CD4-positive, alpha-beta T cell (primary cell): ENCODE results near the gene TUT7. TPM values are rescaled to one million over a fixed set of nuclear protein-coding genes. Genes with fewer than 3 reads are reported as not detected.
A peak's percentile ranks its signal among the peaks of the same experiment; 100 is the strongest.

Source experiments
- ATAC-seq: fragments of 200-7000 bp; cut with Tn5 transposase; one replicate; pipeline ENCODE4 v1.10.0; 2022; ENCODE audit warnings: mild to moderate bottlenecking; ENCODE audit not compliant: poor library complexity
- CTCF ChIA-PET: fragments of 350-600 bp; sonication (Branson Sonifier 250); formaldehyde crosslinking; loops from one replicate; lab custom pipeline; 2021; ENCODE audit warnings: antibody characterized with exemption, inconsistent platforms; lab: Charles Lee
- POLR2A ChIA-PET: fragments of 350-600 bp; sonication (Branson Sonifier 250); formaldehyde crosslinking; loops from one replicate; lab custom pipeline; 2021; ENCODE audit warnings: antibody characterized with exemption, inconsistent platforms; lab: Charles Lee
- DNase-seq, 14 experiments: peaks; one replicate each; pipeline ENCODE4 v3.0.0-alpha.2; 2013 to 2020; ENCODE audit warnings: mixed read lengths in 2 of 14
- H3K27ac ChIP-seq, 2 donors: one replicate each; pipeline versions ENCODE4 v1.5.1 to v1.7.0; 2013; ENCODE audit warnings: low read length in 2 of 2, low read depth in 1 of 2, mild to moderate bottlenecking in 1 of 2
- H3K27me3 ChIP-seq, 2 experiments: 1 replicate in 1 of 2; 2 replicates in 1 of 2; pipeline versions ENCODE4 v1.6.1 to v1.7.0; 2013; ENCODE audit warnings: low read length in 2 of 2, control low read depth in 1 of 2, mild to moderate bottlenecking in 1 of 2, moderate library complexity in 1 of 2; ENCODE audit not compliant: insufficient read depth in 2 of 2, control insufficient read depth in 1 of 2
- H3K36me3 ChIP-seq: one replicate; pipeline ENCODE4 v1.6.1; 2013; ENCODE audit warnings: low read length, control low read depth; ENCODE audit not compliant: insufficient read depth
- H3K4me1 ChIP-seq: one replicate; pipeline ENCODE4 v1.6.1; 2013; ENCODE audit warnings: low read length, control low read depth; ENCODE audit not compliant: insufficient read depth
- H3K4me3 ChIP-seq: one replicate; pipeline ENCODE4 v1.5.1; 2013; ENCODE audit warnings: mild to moderate bottlenecking, low read length, moderate library complexity
- H3K9me3 ChIP-seq, 2 experiments: 1 replicate in 1 of 2; 2 replicates in 1 of 2; pipeline versions ENCODE4 v1.6.1 to v1.7.0; 2013; ENCODE audit warnings: low read length in 2 of 2, mild to moderate bottlenecking in 2 of 2, control low read depth in 1 of 2, moderate library complexity in 1 of 2; ENCODE audit not compliant: control insufficient read depth in 1 of 2, insufficient read depth in 1 of 2
- H3K27ac Mint-ChIP-seq: one replicate; pipeline ENCODE4 v1.8.0; 2020; ENCODE audit warnings: mixed read lengths
- H3K27me3 Mint-ChIP-seq: one replicate; pipeline ENCODE4 v1.8.0; 2021; ENCODE audit warnings: mixed read lengths
- H3K36me3 Mint-ChIP-seq: one replicate; pipeline ENCODE4 v1.8.0; 2021; ENCODE audit warnings: low read depth, mixed read lengths
- H3K4me1 Mint-ChIP-seq: one replicate; pipeline ENCODE4 v1.8.0; 2021; ENCODE audit warnings: low read depth, mixed read lengths
- H3K4me3 Mint-ChIP-seq: one replicate; pipeline ENCODE4 v1.8.0; 2020; ENCODE audit warnings: mild to moderate bottlenecking, mixed read lengths
- H3K9me3 Mint-ChIP-seq: one replicate; pipeline ENCODE4 v1.8.0; 2020; ENCODE audit warnings: mixed read lengths
- intact Hi-C, 2 experiments: fragments of 100-400 bp; cut with DNase I in 1 of 2; cut with micrococcal nuclease in 1 of 2; formaldehyde crosslinking; loops; one replicate each; pipeline versions ENCODE4 v1.15.1 to v1.9.0; 2023 to 2025; cut with DNase I, micrococcal nuclease
- total RNA-seq, 174 experiments: library from RNA in 2 of 174; stranded (reverse) in 2 of 174; gene quantifications; one replicate each; pipeline ENCODE4 v1.2.3 and lab custom pipeline; 2021 to 2026
- TF ChIP-seq, protein P1 (sequence below): fragments of 200-600 bp; IDR thresholded peaks from one replicate; pipeline ENCODE4 v1.8.0; 2022; ENCODE audit warnings: antibody characterized with exemption, mild to moderate bottlenecking

TUT7 gene
- total RNA-seq, 2 experiments from 2014 or later = 51.9 to 53.8 TPM

DNA sequence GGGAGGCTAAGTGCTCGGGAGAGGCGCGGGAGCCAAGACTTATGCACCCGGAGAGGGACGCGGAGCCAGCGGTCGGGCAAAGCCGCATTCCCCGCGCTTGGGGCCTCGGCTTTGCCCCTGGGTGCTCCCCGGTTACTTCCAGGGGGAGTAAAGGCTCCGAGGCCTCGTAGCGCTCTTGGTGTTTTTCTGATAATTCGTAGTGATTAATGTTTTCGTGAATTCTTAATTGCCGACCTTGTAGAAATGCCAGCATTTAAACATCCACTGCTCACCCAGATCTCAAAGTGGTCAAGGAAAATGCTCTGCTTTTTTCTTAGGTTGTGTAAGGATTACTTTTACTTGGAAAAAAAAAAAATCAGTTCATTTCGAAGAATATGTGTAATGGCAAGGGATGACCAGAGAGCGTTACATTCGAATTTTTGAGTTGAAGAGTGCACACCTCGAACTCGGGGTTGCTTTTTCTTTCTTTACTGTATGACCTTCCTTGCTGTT lies 654 bp upstream of the TUT7 start:
- H3K4me1 Mint-ChIP-seq = peaks cover 48% of the 10 kb centered on the region
- no peaks in the 10 kb centered on the region for H3K9me3 Mint-ChIP-seq
- CTCF ChIA-PET = no interaction called here
- DNase-seq = no peak
- peaks cover 31% of the 10 kb centered on the region for H3K36me3 Mint-ChIP-seq
- POLR2A ChIA-PET = interaction anchor here (1.7 kb wide), 1 partner anchor 12 kb away, joined by 4 read pairs; no protein-coding TSS in a partner anchor
- H3K27me3 Mint-ChIP-seq = no peaks in the 10 kb centered on the region
- Histone ChIP-seq H3K27ac (peak overlapping the region; percentile 29 to 64), H3K9me3 (no peaks in the 10 kb centered on the region), H3K4me1 (peaks cover 25% of the 10 kb centered on the region), H3K27me3 (no peaks in the 10 kb centered on the region), H3K36me3 (no peaks in the 10 kb centered on the region), H3K4me3 (peak overlapping the region; percentile 96)
- TF ChIP-seq, protein P1, sequence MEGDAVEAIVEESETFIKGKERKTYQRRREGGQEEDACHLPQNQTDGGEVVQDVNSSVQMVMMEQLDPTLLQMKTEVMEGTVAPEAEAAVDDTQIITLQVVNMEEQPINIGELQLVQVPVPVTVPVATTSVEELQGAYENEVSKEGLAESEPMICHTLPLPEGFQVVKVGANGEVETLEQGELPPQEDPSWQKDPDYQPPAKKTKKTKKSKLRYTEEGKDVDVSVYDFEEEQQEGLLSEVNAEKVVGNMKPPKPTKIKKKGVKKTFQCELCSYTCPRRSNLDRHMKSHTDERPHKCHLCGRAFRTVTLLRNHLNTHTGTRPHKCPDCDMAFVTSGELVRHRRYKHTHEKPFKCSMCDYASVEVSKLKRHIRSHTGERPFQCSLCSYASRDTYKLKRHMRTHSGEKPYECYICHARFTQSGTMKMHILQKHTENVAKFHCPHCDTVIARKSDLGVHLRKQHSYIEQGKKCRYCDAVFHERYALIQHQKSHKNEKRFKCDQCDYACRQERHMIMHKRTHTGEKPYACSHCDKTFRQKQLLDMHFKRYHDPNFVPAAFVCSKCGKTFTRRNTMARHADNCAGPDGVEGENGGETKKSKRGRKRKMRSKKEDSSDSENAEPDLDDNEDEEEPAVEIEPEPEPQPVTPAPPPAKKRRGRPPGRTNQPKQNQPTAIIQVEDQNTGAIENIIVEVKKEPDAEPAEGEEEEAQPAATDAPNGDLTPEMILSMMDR = no peak
- H3K4me3 Mint-ChIP-seq = peak overlapping the region; percentile 99
- no peak for ATAC-seq
- intact Hi-C loops = loop anchor here (2.0 to 10.0 kb wide), 5 partner anchors 74 to 616 kb away; partner anchors contain the start of genes NAA35 (in 2 of the 2) and GAS1 (in 1 of the 2)
- peak overlapping the region; percentile 83 for H3K27ac Mint-ChIP-seq

GRCh38 chr9:86353655-86354010 lies 577 bp downstream of the TUT7 start:
- Histone ChIP-seq H3K36me3 (no peaks in the 10 kb centered on the region), H3K27me3 (no peaks in the 10 kb centered on the region), H3K9me3 (no peaks in the 10 kb centered on the region), H3K4me3 (peak overlapping the region; percentile 96), H3K4me1 (peaks cover 29% of the 10 kb centered on the region), H3K27ac (peak overlapping the region; percentile 75 to 82)
- ATAC-seq (no peak), DNase-seq (peak in 8 of 14 experiments; percentile 3 to 41 (median 22))
- ChIA-PET CTCF (no interaction called here), POLR2A (interaction anchor here (0.6 to 1.7 kb wide), 5 partner anchors 11 to 71 kb away, joined by 3 to 10 read pairs (median 4); partner anchors contain the start of gene ISCA1)
- Mint-ChIP-seq H3K4me1 (peaks cover 55% of the 10 kb centered on the region), H3K36me3 (peaks cover 33% of the 10 kb centered on the region), H3K27ac (peak overlapping the region; percentile 83), H3K9me3 (no peaks in the 10 kb centered on the region), H3K27me3 (no peaks in the 10 kb centered on the region), H3K4me3 (peak overlapping the region; percentile 99)
- intact Hi-C loops = loop anchor here (2.0 to 10.0 kb wide), 6 partner anchors 71 to 615 kb away; partner anchors contain the start of genes NAA35 (in 2 of the 2), GAS1 (in 1 of the 2) and ISCA1 (in 1 of the 2)
- TF ChIP-seq, protein P1 = no peak

DNA sequence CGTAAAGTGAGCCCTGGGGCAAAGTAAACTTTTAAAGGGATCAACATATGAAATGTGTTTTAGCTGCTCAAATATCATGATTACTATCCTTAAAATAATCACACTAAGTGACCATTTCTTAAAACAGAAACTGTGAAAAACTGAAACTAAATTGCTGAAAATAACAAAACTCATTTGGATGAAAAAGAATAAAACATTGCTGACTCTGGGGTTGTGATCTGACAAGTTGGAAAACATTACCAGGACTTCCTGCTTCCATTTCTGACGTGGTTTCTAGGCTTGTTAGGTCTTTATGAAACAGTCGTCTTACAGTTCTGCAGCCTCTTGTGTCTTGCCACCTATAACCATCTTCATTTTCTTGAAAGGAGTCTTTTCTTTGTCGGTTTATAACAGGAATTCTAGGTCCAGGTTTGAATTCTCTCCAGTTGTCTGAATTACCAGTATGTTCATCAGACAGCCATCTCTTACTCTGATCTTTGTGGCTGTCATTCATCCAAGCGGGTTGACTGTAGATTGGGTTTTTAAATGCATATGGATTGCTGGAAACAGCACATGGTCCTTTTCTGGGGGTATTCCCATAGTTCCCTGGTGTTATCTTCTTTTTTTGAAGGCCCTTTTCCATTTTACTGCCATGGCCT lies 1.7 kb downstream of the TUT7 start:
- Mint-ChIP-seq H3K27ac (peak overlapping the region; percentile 83), H3K9me3 (no peaks in the 10 kb centered on the region), H3K27me3 (no peaks in the 10 kb centered on the region), H3K4me3 (peak overlapping the region; percentile 99), H3K36me3 (peaks cover 42% of the 10 kb centered on the region), H3K4me1 (peaks cover 66% of the 10 kb centered on the region)
- ChIA-PET POLR2A (interaction anchor here (1.0 to 1.5 kb wide), 3 partner anchors 14 to 27 kb away, joined by 3 to 4 read pairs (median 4); no protein-coding TSS in a partner anchor), CTCF (no interaction called here)
- Histone ChIP-seq H3K4me3 (peak overlapping the region; percentile 96), H3K4me1 (peaks cover 33% of the 10 kb centered on the region), H3K9me3 (no peaks in the 10 kb centered on the region), H3K27me3 (no peaks in the 10 kb centered on the region), H3K36me3 (no peaks in the 10 kb centered on the region), H3K27ac (peak overlapping the region; percentile 26 to 82)
- intact Hi-C loops = loop anchor here (2.0 to 10.0 kb wide), 4 partner anchors 70 to 595 kb away; partner anchors contain the start of genes NAA35 (in 2 of the 2), GAS1 (in 1 of the 2) and ISCA1 (in 1 of the 2)
- DNase-seq = peak in 3 of 14 experiments; percentile 50 to 76 (median 55)
- TF ChIP-seq, protein P1 = no peak
- ATAC-seq = peak; percentile 30
